HCT116 (cell line): Measurements from ENCODE around the gene GMEB1. TPM values are rescaled to one million over a fixed set of nuclear protein-coding genes. Genes with fewer than 3 reads are reported as not detected.

Experiments used
- ATAC-seq: fragments of 200-7000 bp; cut with Tn5 transposase; 2 replicates; pipeline ENCODE4 v1.9.1; 2020; ENCODE audit warnings: mild to moderate bottlenecking, moderate library complexity
- BruUV-seq: library from RNA; stranded (reverse); fragments of 400-500 nt; replicated peaks from 2 replicates; lab custom pipeline; 2021; lab: Mats Ljungman, UMichigan
- CTCF ChIA-PET: fragments of 300-600 bp; sonication (Branson Sonifier 250); formaldehyde crosslinking; loops from one replicate; lab custom pipeline; 2021; ENCODE audit warnings: antibody characterized with exemption; lab: Charles Lee
- POLR2A ChIA-PET: fragments of 300-600, 350-600 bp; sonication (Branson Sonifier 250); formaldehyde crosslinking; loops from one replicate; lab custom pipeline; 2021; ENCODE audit warnings: antibody characterized with exemption; lab: Charles Lee
- RAD21 ChIA-PET, 2 experiments: fragments of 300-600 bp; sonication (Branson Sonifier 250); formaldehyde crosslinking; loops; one replicate each; lab custom pipeline; 2023; ENCODE audit warnings: low total read pairs in 2 of 2; ENCODE audit not compliant: uncharacterized antibody in 2 of 2, unreplicated experiment in 2 of 2, low non-redundant PET in 1 of 2; lab: Charles Lee
- DNase-seq: peaks from one replicate; pipeline ENCODE4 v3.0.0-alpha.2; 2010; ENCODE audit warnings: low read depth, low spot score
- H2AFZ ChIP-seq: fragments of 200-600 bp; shearing (Covaris generic), sonication (generic); 2 replicates; pipeline ENCODE4 v1.6.1; 2017; ENCODE audit warnings: low read depth, mixed run types, mixed read lengths, antibody characterized with exemption, low read length; ENCODE audit not compliant: poor library complexity, severe bottlenecking
- H3K27ac ChIP-seq: 2 replicates; pipeline ENCODE4 v1.5.1; 2012; ENCODE audit warnings: low read depth, low read length
- H3K27me3 ChIP-seq: fragments of 200-600 bp; sonication (generic); 2 replicates; pipeline ENCODE4 v1.6.1; 2016; ENCODE audit warnings: mixed run types, low read length, mixed read lengths; ENCODE audit not compliant: insufficient read depth
- H3K36me3 ChIP-seq, 2 experiments: fragments of 200-500 bp in 1 of 2; fragments of 200-600 bp in 1 of 2; sonication (Bioruptor generic) in 1 of 2; sonication (generic) in 1 of 2; 2 replicates each; pipeline versions ENCODE4 v1.5.1 to v1.6.1; 2014 to 2016; ENCODE audit warnings: low read length in 2 of 2, inconsistent platforms in 1 of 2, mixed read lengths in 1 of 2, mixed run types in 1 of 2; ENCODE audit not compliant: insufficient read depth in 2 of 2, control insufficient read depth in 1 of 2
- H3K4me1 ChIP-seq, 2 experiments: fragments of 200-600 bp in 1 of 2; sonication (generic) in 1 of 2; 2 replicates each; pipeline versions ENCODE4 v1.5.1 to v1.6.1; 2012 to 2017; ENCODE audit warnings: low read length in 2 of 2, inconsistent platforms in 1 of 2, mild to moderate bottlenecking in 1 of 2, mixed read lengths in 1 of 2, mixed run types in 1 of 2, moderate library complexity in 1 of 2; ENCODE audit not compliant: insufficient read depth in 2 of 2, control insufficient read depth in 1 of 2
- H3K4me2 ChIP-seq: fragments of 200-600 bp; sonication (generic); 2 replicates; pipeline ENCODE4 v1.6.1; 2017; ENCODE audit warnings: mixed run types, low read length, mixed read lengths
- H3K4me3 ChIP-seq, 2 experiments: fragments of 200-600 bp in 1 of 2; sonication (generic) in 1 of 2; replicated peaks in 1 of 2; 2 replicates each; pipeline ENCODE4 v1.5.1; 2011 to 2016; ENCODE audit warnings: low read length in 2 of 2, control low read depth in 1 of 2, low read depth in 1 of 2, mild to moderate bottlenecking in 1 of 2, mixed read lengths in 1 of 2, mixed run types in 1 of 2
- H3K79me2 ChIP-seq: fragments of 200-600 bp; sonication (generic); 2 replicates; pipeline ENCODE4 v1.6.1; 2017; ENCODE audit warnings: mild to moderate bottlenecking, mixed run types, low read length, moderate library complexity, mixed read lengths; ENCODE audit not compliant: insufficient read depth
- H3K9ac ChIP-seq: fragments of 200-600 bp; sonication (generic); 2 replicates; pipeline ENCODE4 v1.6.1; 2016; ENCODE audit warnings: low read length, mixed read lengths
- H3K9me2 ChIP-seq: fragments of 200-600 bp; sonication (generic), shearing (Covaris generic); 2 replicates; pipeline ENCODE4 v1.6.1; 2017; ENCODE audit warnings: mixed run types, mild to moderate bottlenecking, moderate library complexity; ENCODE audit not compliant: insufficient read depth
- H3K9me3 ChIP-seq, 2 experiments: fragments of 200-500 bp in 1 of 2; fragments of 200-600 bp in 1 of 2; sonication (Bioruptor generic) in 1 of 2; sonication (generic) in 1 of 2; 2 replicates each; pipeline ENCODE4 v1.6.1; 2014 to 2017; ENCODE audit warnings: low read length in 2 of 2, mixed read lengths in 2 of 2, inconsistent platforms in 1 of 2, low read depth in 1 of 2, mild to moderate bottlenecking in 1 of 2, mixed run types in 1 of 2, moderate library complexity in 1 of 2; ENCODE audit not compliant: control insufficient read depth in 1 of 2, insufficient read depth in 1 of 2
- H4K20me1 ChIP-seq: fragments of 200-600 bp; sonication (generic), shearing (Covaris generic); 2 replicates; pipeline ENCODE4 v1.6.1; 2017; ENCODE audit warnings: mixed run types, mild to moderate bottlenecking, moderate library complexity; ENCODE audit not compliant: insufficient read depth
- ATF3 ChIP-seq: IDR thresholded peaks from 2 replicates; pipeline ENCODE4 v1.6.1; 2012
- CBX3 ChIP-seq: IDR thresholded peaks from 2 replicates; pipeline ENCODE4 v1.6.1; 2012; ENCODE audit warnings: low read depth
- RAD21 ChIP-seq: IDR thresholded peaks from 2 replicates; pipeline ENCODE4 v1.6.1; 2012; ENCODE audit warnings: low read depth, mild to moderate bottlenecking
- SRF ChIP-seq: IDR thresholded peaks from 2 replicates; pipeline ENCODE4 v1.6.1; 2012; ENCODE audit warnings: low read depth
- intact Hi-C: fragments of 100-400 bp; cut with micrococcal nuclease; formaldehyde crosslinking; loops from 2 replicates; pipeline ENCODE4 v1.10.0; 2022
- total RNA-seq: library from RNA; stranded (reverse); gene quantifications from one replicate; pipeline ENCODE4 v1.2.1, GENCODE V29; 2021; ENCODE audit not compliant: unreplicated experiment

Gene GMEB1
- total RNA-seq, 1 experiment from 2014 or later = 19.8 TPM

DNA sequence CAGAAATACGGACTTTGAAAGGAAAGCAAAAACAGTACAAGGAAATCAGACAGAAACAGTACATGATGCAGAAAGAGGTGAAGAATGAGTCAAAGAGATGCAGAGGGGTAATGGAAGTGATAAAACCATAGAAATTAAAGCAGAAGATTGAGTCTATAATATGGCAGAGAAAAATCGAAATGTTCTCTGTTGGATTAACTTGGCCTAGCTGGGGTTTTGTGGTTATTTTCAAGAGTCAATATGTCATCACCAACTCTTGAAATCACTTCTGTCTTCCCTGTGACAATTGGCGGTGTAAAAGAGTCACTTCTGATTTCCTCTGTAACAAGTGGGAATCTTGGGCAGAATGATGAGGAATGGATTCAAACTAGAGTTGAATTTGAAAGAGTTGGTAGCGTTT lies 75.6 kb downstream of the GMEB1 start:
- Histone ChIP-seq H3K27me3 (no peaks in the 10 kb centered on the region), H3K9ac (no peak overlapping the region), H3K4me2 (no peak overlapping the region), H3K9me3 (no peaks in the 10 kb centered on the region), H3K4me1 (peaks cover 0 to 8% of the 10 kb centered on the region in 2 experiments; a peak in 3 of 4 replicates), H4K20me1 (peaks cover 48% of the 10 kb centered on the region; the same call in 1 of the 2 replicates), H3K36me3 (peaks cover 54 to 60% of the 10 kb centered on the region in 2 experiments), H3K4me3 (no peak overlapping the region), H3K9me2 (no peaks in the 10 kb centered on the region), H3K79me2 (peaks cover 100% of the 10 kb centered on the region), H3K27ac (no peak overlapping the region), H2AFZ (no peak overlapping the region)
- DNase-seq (no peak), ATAC-seq (no peak)
- no peak for TF ChIP-seq SRF
- POLR2A ChIA-PET = interaction anchor here (1.5 kb wide), 1 partner anchor 96 kb away, joined by 4 read pairs; the partner anchor contains the start of gene RNU11
- intact Hi-C loops = no loop called here
- CTCF ChIA-PET = no interaction called here
- BruUV-seq = no TSS peak
- RAD21 ChIA-PET = no interaction called here

GRCh38 chr1:28745653-28746173 lies 77.1 kb downstream of the GMEB1 start:
- BruUV-seq = no TSS peak
- POLR2A ChIA-PET = interaction anchor here (1.0 kb wide), 1 partner anchor 9 kb away, joined by 5 read pairs; the partner anchor contains the start of gene YTHDF2
- Histone ChIP-seq H3K4me1 (peaks cover 15 to 23% of the 10 kb centered on the region in 2 experiments), H3K4me3 (no peak overlapping the region), H3K4me2 (no peak overlapping the region), H3K79me2 (peaks cover 100% of the 10 kb centered on the region), H2AFZ (no peak overlapping the region), H3K9me2 (no peaks in the 10 kb centered on the region), H3K27ac (no peak overlapping the region), H3K27me3 (no peaks in the 10 kb centered on the region), H3K9ac (no peak overlapping the region), H3K9me3 (no peaks in the 10 kb centered on the region), H3K36me3 (peaks cover 41 to 52% of the 10 kb centered on the region in 2 experiments), H4K20me1 (peaks cover 52% of the 10 kb centered on the region)
- DNase-seq (no peak), ATAC-seq (no peak)
- CTCF ChIA-PET = no interaction called here
- TF ChIP-seq ATF3 (no peak), RAD21 (no peak), CBX3 (no peak)
- RAD21 ChIA-PET = interaction anchor here in 1 of 2 experiments (0.7 kb wide), 1 partner anchor 12 kb away, joined by 4 read pairs; no protein-coding TSS in a partner anchor
- intact Hi-C loops = no loop called here
